MCF 10A (cell line): ENCODE results near the gene TLE3. TPM values are rescaled to one million over a fixed set of nuclear protein-coding genes. Genes with fewer than 3 reads are reported as not detected.

ENCODE experiments used
- BruUV-seq: library from RNA; stranded (reverse); fragments of 400-500 nt; replicated peaks from 2 replicates; lab custom pipeline; 2021; lab: Mats Ljungman, UMichigan
- CTCF ChIA-PET: fragments of 300-600 bp; sonication (Branson Sonifier 250); formaldehyde crosslinking; extraction: SDS; loops from one replicate; lab custom pipeline; 2021; ENCODE audit warnings: antibody characterized with exemption, inconsistent platforms; lab: Yijun Ruan, JAX
- POLR2A ChIA-PET: fragments of 300-600, 350-650 bp; sonication (Branson Sonifier 250); formaldehyde crosslinking; extraction: SDS; loops from one replicate; lab custom pipeline; 2020; ENCODE audit warnings: antibody characterized with exemption, inconsistent platforms; lab: Yijun Ruan, JAX
- DNase-seq: peaks from one replicate; pipeline ENCODE4 v3.0.0-alpha.2; 2018; ENCODE audit not compliant: unreplicated experiment
- H3K27ac Mint-ChIP-seq: one replicate; pipeline ENCODE4 v1.8.0; 2022; ENCODE audit warnings: mild to moderate bottlenecking, low read depth, mixed read lengths; ENCODE audit not compliant: unreplicated experiment
- H3K27me3 Mint-ChIP-seq: one replicate; pipeline ENCODE4 v1.8.0; 2022; ENCODE audit warnings: mixed read lengths; ENCODE audit not compliant: insufficient read depth, unreplicated experiment
- H3K36me3 Mint-ChIP-seq: one replicate; pipeline ENCODE4 v1.8.0; 2022; ENCODE audit warnings: mild to moderate bottlenecking, moderate library complexity, mixed read lengths; ENCODE audit not compliant: insufficient read depth, unreplicated experiment
- H3K4me1 Mint-ChIP-seq: one replicate; pipeline ENCODE4 v1.8.0; 2022; ENCODE audit warnings: mixed read lengths; ENCODE audit not compliant: insufficient read depth, unreplicated experiment
- H3K4me3 Mint-ChIP-seq: one replicate; pipeline ENCODE4 v1.8.0; 2022; ENCODE audit warnings: mild to moderate bottlenecking, moderate library complexity, mixed read lengths; ENCODE audit not compliant: unreplicated experiment
- H3K9me3 Mint-ChIP-seq: one replicate; pipeline ENCODE4 v1.8.0; 2022; ENCODE audit warnings: mixed read lengths; ENCODE audit not compliant: unreplicated experiment
- intact Hi-C: fragments of 100-400 bp; cut with micrococcal nuclease; formaldehyde crosslinking; loops from 2 replicates; pipeline ENCODE4 v1.14.1; 2022
- total RNA-seq: library from RNA; stranded (reverse); gene quantifications from 2 replicates; pipeline ENCODE4 v1.2.3, GENCODE V29; 2022
- TF ChIP-seq, protein P1 (sequence below): fragments of 200-600 bp; IDR thresholded peaks from one replicate; pipeline ENCODE4 v1.8.0; 2022; ENCODE audit warnings: antibody characterized with exemption, mild to moderate bottlenecking; ENCODE audit not compliant: unreplicated experiment

TLE3 gene
- total RNA-seq, 1 experiment from 2014 or later: 23.2 TPM

DNA sequence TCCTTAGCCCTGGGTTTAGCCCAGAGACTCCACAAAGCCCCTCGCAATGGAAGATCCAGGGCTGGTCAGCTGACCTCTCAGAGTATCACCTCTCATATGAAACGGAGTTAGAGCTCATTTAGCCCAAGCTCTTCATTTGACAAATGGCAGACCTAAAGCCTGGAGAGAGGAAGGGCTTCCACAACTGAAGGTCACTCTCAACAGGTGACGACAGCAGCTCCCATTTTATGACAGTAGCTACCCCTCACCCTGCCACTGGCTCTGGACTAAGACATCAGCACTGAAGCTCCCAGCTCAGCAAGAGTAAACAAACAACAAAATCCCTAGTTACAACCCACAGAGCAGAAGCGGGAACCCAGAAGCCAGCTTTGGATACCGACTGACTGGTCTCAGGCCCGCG is 33.7 kb downstream of the TLE3 start:
- no peak overlapping the region for H3K27ac Mint-ChIP-seq
- no peaks in the 10 kb centered on the region for H3K4me1 Mint-ChIP-seq
- POLR2A ChIA-PET: no interaction called here
- peaks cover 22% of the 10 kb centered on the region for H3K36me3 Mint-ChIP-seq
- no peaks in the 10 kb centered on the region for H3K27me3 Mint-ChIP-seq
- TF ChIP-seq, protein P1, sequence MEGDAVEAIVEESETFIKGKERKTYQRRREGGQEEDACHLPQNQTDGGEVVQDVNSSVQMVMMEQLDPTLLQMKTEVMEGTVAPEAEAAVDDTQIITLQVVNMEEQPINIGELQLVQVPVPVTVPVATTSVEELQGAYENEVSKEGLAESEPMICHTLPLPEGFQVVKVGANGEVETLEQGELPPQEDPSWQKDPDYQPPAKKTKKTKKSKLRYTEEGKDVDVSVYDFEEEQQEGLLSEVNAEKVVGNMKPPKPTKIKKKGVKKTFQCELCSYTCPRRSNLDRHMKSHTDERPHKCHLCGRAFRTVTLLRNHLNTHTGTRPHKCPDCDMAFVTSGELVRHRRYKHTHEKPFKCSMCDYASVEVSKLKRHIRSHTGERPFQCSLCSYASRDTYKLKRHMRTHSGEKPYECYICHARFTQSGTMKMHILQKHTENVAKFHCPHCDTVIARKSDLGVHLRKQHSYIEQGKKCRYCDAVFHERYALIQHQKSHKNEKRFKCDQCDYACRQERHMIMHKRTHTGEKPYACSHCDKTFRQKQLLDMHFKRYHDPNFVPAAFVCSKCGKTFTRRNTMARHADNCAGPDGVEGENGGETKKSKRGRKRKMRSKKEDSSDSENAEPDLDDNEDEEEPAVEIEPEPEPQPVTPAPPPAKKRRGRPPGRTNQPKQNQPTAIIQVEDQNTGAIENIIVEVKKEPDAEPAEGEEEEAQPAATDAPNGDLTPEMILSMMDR: no peak
- intact Hi-C loops: no loop called here
- no peak for DNase-seq
- no TSS peak for BruUV-seq
- CTCF ChIA-PET: interaction anchor here (0.8 to 1.2 kb wide), 2 partner anchors 403 to 425 kb away, joined by 3 to 4 read pairs; no protein-coding TSS in a partner anchor
- no peak overlapping the region for H3K4me3 Mint-ChIP-seq
- no peaks in the 10 kb centered on the region for H3K9me3 Mint-ChIP-seq

DNA sequence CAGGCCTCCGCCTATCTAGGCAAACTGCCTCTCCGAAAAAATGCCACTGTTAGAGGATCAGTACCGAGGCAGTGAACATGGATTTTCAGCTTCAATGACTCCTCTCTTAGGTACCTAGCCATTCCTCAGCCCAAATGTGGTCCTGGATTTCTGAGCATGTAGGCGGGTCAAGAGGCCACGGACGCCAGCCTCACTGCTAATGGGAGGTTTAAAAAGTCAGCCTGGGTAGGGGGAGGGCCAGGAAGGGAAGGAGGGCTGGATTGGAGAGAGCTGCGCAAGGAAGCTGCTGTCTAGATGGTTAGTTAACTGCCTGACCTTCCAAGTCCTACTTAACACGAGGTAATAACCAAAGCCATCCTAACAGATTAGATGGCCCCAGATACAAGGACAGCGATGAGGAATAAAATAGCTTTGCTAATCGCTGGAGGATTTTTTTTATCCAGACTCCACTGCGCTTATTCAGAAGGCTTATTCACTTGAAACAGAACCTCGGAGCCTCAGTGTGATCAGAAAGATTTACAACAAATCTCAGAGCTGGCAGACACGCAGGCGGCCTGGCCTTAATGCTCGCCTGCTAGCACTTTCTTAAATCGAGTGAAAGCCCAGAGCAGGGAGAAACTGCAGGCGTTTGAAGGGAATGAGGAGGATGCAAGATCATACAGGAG is 34.3 kb downstream of the TLE3 start:
- Mint-ChIP-seq H3K9me3 (no peaks in the 10 kb centered on the region), H3K4me1 (no peaks in the 10 kb centered on the region), H3K27ac (no peak overlapping the region), H3K27me3 (no peaks in the 10 kb centered on the region), H3K4me3 (no peak overlapping the region), H3K36me3 (peaks cover 22% of the 10 kb centered on the region)
- TF ChIP-seq, protein P1: no peak
- ChIA-PET POLR2A (interaction anchor here (1.1 kb wide), 1 partner anchor 28 kb away, joined by 3 read pairs; no protein-coding TSS in a partner anchor), CTCF (interaction anchor here (0.5 to 1.2 kb wide), 3 partner anchors 404 to 459 kb away, joined by 3 to 4 read pairs (median 3); no protein-coding TSS in a partner anchor)
- DNase-seq: no peak
- BruUV-seq: no TSS peak
- intact Hi-C loops: no loop called here

DNA sequence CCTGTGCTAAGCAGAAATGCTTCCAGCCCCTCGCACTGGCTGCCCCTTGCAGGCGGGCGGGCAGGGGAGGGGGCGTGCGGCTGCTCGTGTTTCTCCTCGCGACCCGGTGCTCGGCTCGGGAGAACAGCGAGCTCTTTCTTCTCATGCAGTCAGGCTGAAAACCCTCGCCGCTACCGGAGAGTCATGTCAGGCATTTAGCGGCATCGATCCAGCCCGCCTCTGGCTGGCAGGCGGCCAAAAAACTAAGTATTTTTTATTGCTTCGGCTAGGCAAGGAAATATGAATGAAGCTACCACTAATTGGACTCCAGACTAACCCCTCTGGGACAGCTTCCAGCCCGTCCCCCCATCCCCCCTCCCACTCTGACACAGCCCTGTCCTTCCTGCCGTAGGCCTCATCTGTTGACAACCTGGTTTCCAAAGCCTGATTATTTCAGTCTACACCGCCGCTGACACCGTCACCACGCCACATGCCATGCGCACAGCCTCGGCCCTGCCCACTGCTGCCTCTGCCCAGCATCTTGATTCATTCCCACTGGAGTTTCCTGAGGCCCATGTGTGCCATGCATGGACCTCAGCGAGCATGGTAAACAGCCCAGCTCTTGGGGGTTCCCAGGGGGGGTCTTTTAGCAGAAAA is 35.3 kb downstream of the TLE3 start:
- TF ChIP-seq, protein P1: no peak
- no peak overlapping the region for H3K27ac Mint-ChIP-seq
- BruUV-seq: no TSS peak
- DNase-seq: no peak
- no peaks in the 10 kb centered on the region for H3K4me1 Mint-ChIP-seq
- POLR2A ChIA-PET: interaction anchor here (1.1 kb wide), 1 partner anchor 29 kb away, joined by 3 read pairs; no protein-coding TSS in a partner anchor
- H3K36me3 Mint-ChIP-seq: peaks cover 32% of the 10 kb centered on the region
- no peaks in the 10 kb centered on the region for H3K9me3 Mint-ChIP-seq
- CTCF ChIA-PET: interaction anchor here (0.5 kb wide), 1 partner anchor 458 kb away, joined by 3 read pairs; no protein-coding TSS in a partner anchor
- H3K27me3 Mint-ChIP-seq: no peaks in the 10 kb centered on the region
- H3K4me3 Mint-ChIP-seq: no peak overlapping the region
- intact Hi-C loops: no loop called here

DNA sequence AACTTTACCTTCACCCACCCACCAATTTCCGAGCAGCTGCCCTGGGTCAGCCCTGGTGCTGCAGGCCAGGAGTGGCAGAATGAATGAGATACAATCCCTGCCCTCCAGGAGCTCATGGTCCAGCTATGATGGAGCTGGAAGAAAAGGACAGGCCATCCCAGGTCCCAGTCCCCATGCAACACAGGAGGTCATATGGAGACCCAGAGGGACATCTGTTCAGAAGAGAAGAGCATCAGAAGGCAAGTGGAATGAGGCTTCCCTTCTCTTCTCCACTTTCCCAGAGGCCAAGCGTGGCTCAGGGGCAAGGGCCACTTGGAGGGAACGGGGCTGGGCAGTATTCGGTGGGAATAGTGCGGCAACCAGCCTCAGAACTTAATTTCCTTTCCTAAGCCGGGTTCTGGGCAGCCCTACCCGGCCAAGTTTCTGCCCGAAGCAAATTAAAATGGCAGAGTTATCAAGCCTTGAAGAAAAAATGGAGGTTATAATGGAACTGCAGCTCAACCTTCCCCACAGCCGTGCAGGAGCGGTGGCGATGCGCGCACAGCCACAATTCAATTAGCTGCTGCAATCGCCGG is 35.9 kb downstream of the TLE3 start:
- Mint-ChIP-seq H3K4me3 (no peak overlapping the region), H3K36me3 (peaks cover 37% of the 10 kb centered on the region), H3K27ac (no peak overlapping the region), H3K9me3 (no peaks in the 10 kb centered on the region), H3K27me3 (no peaks in the 10 kb centered on the region), H3K4me1 (no peaks in the 10 kb centered on the region)
- no peak for DNase-seq
- TF ChIP-seq, protein P1: no peak
- CTCF ChIA-PET: no interaction called here
- intact Hi-C loops: no loop called here
- POLR2A ChIA-PET: no interaction called here
- BruUV-seq: no TSS peak
